GM12891 (cell line): ENCODE measurements around the gene SNAP25.

Experiments used
- DNase-seq: peaks from one replicate; pipeline ENCODE4 v3.0.0; 2011; ENCODE audit warnings: low spot score; ENCODE audit not compliant: insufficient read length
- FAIRE-seq: peaks from 2 replicates; lab custom pipeline; 2011; peaks lifted over from hg19 to GRCh38; lab: Jason Lieb, UNC
- PAX5 ChIP-seq: IDR thresholded peaks from 2 replicates; pipeline ENCODE4 v1.6.1; 2011; ENCODE audit warnings: low read length, moderate library complexity, mild to moderate bottlenecking; ENCODE audit not compliant: insufficient read depth, severe bottlenecking
- POLR2A ChIP-seq: IDR thresholded peaks from 2 replicates; pipeline ENCODE4 v1.6.1; 2011; ENCODE audit warnings: low read depth, low read length, control low read depth
- POLR2AphosphoS5 ChIP-seq: IDR thresholded peaks from 2 replicates; pipeline ENCODE4 v1.6.1; 2011; ENCODE audit warnings: low read depth, low read length, control low read depth
- POU2F2 ChIP-seq: IDR thresholded peaks from 2 replicates; pipeline ENCODE4 v1.6.1; 2011; ENCODE audit warnings: low read depth, mild to moderate bottlenecking, control low read depth, low read length, moderate library complexity
- SPI1 ChIP-seq: IDR thresholded peaks from 2 replicates; pipeline ENCODE4 v1.6.1; 2011; ENCODE audit warnings: low read depth, low read length, control low read depth
- TAF1 ChIP-seq: IDR thresholded peaks from 2 replicates; pipeline ENCODE4 v1.6.1; 2011; ENCODE audit warnings: low read depth, low read length, control low read depth

The SNAP25 gene

GRCh38 chr20:10339609-10340008, 121.0 kb downstream of the SNAP25 start:
- no peak for TF ChIP-seq POU2F2
- no peak for TF ChIP-seq SPI1
- no peak for TF ChIP-seq TAF1
- no peak for TF ChIP-seq POLR2A
- no peak for TF ChIP-seq POLR2AphosphoS5
- no peak for TF ChIP-seq PAX5
- DNase-seq (no peak), FAIRE-seq (no peak)

- FAIRE-seq = no peak
- TF ChIP-seq POU2F2 (no peak), SPI1 (no peak), PAX5 (no peak), TAF1 (no peak), POLR2A (no peak), POLR2AphosphoS5 (no peak)
- no peak for DNase-seq
Measured at GRCh38 chr20:10342152-10342551, 123.5 kb downstream of the SNAP25 start.

GRCh38 chr20:10344953-10345352, 126.3 kb downstream of the SNAP25 start:
- TF ChIP-seq PAX5 (no peak), SPI1 (no peak), TAF1 (no peak), POLR2AphosphoS5 (no peak), POU2F2 (no peak), POLR2A (no peak)
- no peak for FAIRE-seq

GRCh38 chr20:10347086-10347880, 128.7 kb downstream of the SNAP25 start:
- TF ChIP-seq POLR2AphosphoS5 (no peak), POU2F2 (no peak), PAX5 (no peak), SPI1 (no peak), TAF1 (no peak), POLR2A (no peak)
- no peak for FAIRE-seq

More at GRCh38 chr20:10344953-10345352, 126.3 kb downstream of the SNAP25 start:
- no peak for DNase-seq

GRCh38 chr20:10349118-10349517, 130.5 kb downstream of the SNAP25 start:
- FAIRE-seq (no peak), DNase-seq (no peak)
- TF ChIP-seq TAF1 = no peak
- TF ChIP-seq POU2F2 = no peak
- no peak for TF ChIP-seq POLR2AphosphoS5
- no peak for TF ChIP-seq PAX5
- no peak for TF ChIP-seq POLR2A

More at GRCh38 chr20:10347086-10347880, 128.7 kb downstream of the SNAP25 start:
- DNase-seq = no peak

GRCh38 chr20:10350188-10350842, 131.7 kb downstream of the SNAP25 start:
- FAIRE-seq = no peak
- no peak for TF ChIP-seq SPI1
- TF ChIP-seq POU2F2 = no peak
- TF ChIP-seq TAF1 = no peak
- no peak for TF ChIP-seq POLR2A
- TF ChIP-seq POLR2AphosphoS5 = no peak
- no peak for TF ChIP-seq PAX5
- DNase-seq = no peak

GRCh38 chr20:10352934-10353824, 134.5 kb downstream of the SNAP25 start:
- DNase-seq (no peak), FAIRE-seq (no peak)
- TF ChIP-seq POLR2AphosphoS5 (no peak), POLR2A (no peak), PAX5 (no peak), SPI1 (no peak), POU2F2 (no peak), TAF1 (no peak)

- no peak for DNase-seq
- no peak for FAIRE-seq
- TF ChIP-seq POLR2AphosphoS5 (no peak), POLR2A (no peak), POU2F2 (no peak), PAX5 (no peak), TAF1 (no peak), SPI1 (no peak)
Measured at GRCh38 chr20:10356628-10357027, 138.0 kb downstream of the SNAP25 start.
